C4-2B (cell line): ENCODE results near the gene NOS3.

Source experiments
- CTCF ChIP-seq: fragments of 450-650 bp; conservative IDR thresholded peaks from 2 replicates; pipeline ENCODE4 v1.5.1; 2017; ENCODE audit warnings: mild to moderate bottlenecking
- ZFX ChIP-seq: fragments of 450-650 bp; IDR thresholded peaks from 2 replicates; pipeline ENCODE4 v1.6.1; 2017

- TF ChIP-seq CTCF: no peak
- TF ChIP-seq ZFX: no peak
Observed at GRCh38 chr7:151053751-151054150, 62.9 kb downstream of the NOS3 start.
